ENCODE results near the gene ZC2HC1B.

Gene ZC2HC1B

DNA sequence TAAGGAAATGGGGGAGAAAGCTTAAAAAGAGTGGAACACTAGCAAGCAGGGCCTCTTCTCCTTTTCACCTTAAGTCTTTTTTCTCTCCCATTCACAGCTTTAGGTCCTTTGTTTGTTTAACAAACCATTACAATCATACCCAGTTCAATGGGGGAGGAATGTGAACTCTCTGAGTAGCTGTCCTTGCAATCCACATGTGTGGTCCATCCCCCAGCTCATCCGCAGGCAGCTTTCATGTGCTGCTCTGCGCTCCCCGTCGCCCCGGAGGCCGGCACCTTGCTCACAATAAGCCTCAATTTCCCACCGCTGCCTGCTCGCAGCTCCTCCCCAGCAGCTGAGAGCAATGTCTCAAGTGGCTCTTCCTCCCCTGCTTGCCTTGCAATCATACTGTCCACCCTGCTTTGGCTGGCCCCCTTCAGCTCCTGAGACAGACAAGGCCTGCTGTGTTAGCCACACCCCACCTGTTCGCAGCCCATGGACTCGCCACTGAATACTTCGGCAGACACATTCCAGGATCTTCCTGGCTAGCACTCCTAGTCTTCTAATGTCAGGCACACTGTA, 94.6 kb downstream of the ZC2HC1B start:
- no peak for FAIRE-seq
- no peak for DNase-seq (ENCODE audit: insufficient read length, low spot score)

DNA sequence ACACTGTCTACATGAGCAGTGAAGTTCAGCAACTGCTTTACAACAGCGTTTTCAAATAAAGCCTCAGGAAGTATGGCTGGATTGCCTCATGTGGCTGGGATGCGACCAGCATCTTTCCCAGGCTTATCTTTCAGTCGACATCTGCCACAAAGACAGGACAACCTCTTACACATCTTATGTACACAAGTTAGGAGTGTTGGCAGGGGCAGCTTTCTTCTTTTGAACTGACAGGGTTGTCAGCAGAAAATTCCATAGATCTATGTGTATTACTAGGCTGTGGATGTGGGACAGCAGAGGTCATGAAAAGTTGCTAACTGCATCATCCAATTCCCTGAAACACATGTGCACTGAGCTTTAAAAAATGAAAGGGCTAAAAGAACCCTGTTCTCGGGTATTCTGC, 95.7 kb downstream of the ZC2HC1B start:
- DNase-seq (ENCODE audit: insufficient read length, low spot score) (no peak), FAIRE-seq (no peak)

DNA sequence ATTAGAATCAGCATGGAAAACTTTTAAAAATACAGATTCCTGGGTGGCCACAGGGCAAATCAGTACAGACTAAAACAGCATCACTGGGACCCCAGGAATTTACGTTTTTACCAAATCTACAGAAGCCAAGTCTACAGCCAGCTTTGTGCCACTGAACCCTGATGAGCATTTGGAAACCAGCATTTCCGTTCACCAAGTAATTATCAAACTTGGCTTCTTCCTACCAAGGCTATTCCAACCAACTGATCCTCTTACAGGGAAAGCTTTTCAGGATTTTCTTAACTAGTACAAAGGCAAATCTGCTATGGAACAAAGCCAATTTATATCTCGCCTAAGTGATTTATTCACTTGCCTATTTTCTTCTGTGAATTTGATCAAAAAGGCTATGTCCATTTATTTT, 96.8 kb downstream of the ZC2HC1B start:
- no peak for FAIRE-seq

DNA sequence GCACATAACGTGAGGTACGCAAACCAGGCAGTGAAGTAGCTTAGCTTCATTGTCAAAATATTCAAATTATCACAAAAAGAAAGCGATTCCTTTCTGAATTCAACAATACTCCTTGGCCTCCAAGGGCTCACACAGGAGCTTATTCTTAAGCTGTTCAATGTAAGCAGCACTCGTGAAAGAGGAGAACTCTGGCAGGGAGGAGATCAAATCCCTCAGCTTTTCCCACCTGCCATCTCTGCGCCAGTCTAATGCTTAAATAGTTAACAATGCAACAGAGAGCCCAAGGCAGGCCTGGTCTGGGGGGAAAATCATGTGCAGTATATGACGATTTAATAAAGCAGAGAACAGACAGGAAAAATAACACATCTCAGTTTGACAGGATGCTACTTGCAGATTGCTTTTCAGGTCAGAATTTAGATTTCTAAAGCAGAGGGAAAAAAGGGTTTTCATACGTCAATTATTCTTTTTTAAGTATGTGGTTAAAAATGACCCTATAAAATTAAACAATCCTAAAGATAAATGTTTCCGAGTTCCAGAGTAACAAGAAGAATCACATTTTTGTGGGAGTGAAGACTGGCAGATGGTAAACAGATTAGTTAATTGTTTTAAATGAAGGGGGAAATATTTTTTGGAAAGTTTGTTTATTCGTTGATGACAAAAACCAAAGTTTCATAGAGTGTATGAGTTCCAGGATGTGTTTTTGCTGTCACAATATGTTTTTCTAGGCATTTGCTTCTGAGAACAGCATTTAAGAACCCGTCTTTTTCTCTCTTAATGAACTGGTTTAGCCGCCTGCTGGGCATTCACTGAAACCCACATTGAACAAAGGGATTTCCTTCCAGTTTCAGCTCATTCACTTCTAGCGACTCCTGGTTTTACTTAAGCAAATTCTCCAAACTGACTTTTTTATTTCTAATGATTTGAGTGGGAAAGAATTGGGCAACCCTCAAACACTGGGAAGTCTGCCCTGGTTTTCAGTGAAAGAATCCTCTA, 97.9 kb downstream of the ZC2HC1B start:
- no peak for DNase-seq (ENCODE audit: insufficient read length, low spot score)
- no peak for FAIRE-seq

More for the DNA sequence above, 96.8 kb downstream of the ZC2HC1B start:
- no peak for DNase-seq (ENCODE audit: insufficient read length, low spot score)

DNA sequence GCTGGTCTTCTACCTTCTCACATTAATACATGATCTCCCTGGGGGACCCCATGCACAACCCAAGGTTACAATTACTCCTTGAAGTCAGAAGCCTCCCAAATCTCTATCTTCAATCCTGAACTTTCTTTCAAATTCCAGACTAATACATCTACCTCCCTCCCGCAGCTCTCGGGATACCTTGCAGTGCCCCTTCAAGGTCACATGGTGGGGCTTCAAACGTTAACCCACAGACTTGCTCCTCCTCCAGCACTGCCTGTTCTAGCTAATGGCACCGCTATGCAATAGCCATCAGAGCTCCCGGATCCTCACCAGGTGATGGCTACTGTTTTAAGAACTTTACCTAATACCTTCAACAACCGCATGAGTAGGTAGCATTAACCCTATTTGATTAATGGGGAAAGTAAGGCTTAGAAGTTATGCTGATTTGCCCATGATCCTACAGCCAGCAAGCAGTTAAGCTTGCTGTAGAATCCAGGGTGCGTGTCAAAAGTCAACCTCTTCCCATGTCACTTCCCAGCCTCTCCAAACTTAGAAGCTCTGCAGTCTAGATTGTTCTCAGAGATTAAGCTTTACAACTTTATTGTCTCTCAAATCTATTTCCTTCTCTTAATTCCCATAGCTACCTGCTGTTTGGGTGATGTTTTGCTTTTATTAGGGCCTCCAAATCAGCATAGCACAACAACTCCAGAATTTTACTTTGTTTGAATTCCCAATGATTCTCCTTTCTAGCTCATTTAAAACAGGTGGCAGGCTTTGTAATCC, 99.1 kb downstream of the ZC2HC1B start:
- no peak for DNase-seq (ENCODE audit: insufficient read length, low spot score)
- FAIRE-seq, result no peak

DNA sequence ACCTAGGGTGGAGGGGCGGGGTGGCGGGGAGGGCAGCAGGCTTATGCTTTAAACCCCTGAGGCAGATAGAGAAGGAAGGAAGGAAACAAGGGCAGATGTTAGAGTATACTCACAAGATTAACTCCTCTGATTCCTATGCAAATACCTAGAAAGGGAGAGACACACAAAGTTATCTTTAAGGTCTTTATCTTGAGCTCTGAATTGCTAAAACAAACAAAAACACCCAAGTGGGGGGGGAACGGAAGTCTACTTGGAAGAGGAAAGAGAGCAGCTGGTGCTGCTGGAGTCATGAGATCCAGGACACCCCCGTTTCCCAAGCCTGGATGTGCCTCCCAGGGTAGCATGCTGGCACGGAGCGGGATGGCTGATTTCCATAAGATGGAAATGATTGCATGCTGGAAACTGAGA, 100.4 kb downstream of the ZC2HC1B start:
- no peak for FAIRE-seq
- DNase-seq (ENCODE audit: insufficient read length, low spot score), result no peak

DNA sequence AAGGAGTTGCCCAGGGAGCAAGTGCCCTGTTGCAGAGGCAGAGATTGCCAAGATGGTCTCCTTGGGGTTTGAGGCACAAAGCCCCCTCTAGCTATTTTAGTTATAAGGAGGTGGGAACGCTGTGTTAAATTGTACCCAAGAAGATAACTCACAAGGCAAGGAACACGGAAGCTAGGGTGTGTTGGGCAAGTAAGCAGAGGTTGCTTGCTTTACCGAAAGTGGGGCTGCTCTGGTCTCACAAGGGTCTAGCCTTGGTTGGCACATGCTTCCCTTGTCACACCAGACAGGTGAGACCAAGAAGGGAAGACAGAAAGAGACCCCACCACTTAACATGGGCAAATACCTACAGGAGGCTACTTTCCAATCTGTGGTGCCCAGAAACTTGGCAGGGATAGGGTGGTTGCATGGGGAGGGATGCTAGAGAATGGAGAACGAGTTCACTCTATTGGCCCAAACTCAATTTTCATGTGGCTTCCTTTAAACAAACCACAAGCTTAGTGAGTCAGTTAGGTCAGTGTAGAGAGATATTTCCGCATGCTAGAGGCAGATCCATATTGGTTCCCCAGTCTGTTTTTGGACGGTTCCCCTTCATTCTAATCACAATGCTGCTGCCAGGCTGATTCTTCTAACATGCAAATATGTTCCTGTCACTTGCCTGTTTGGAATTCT, 101.4 kb downstream of the ZC2HC1B start:
- FAIRE-seq (no peak), DNase-seq (ENCODE audit: insufficient read length, low spot score) (no peak)

DNA sequence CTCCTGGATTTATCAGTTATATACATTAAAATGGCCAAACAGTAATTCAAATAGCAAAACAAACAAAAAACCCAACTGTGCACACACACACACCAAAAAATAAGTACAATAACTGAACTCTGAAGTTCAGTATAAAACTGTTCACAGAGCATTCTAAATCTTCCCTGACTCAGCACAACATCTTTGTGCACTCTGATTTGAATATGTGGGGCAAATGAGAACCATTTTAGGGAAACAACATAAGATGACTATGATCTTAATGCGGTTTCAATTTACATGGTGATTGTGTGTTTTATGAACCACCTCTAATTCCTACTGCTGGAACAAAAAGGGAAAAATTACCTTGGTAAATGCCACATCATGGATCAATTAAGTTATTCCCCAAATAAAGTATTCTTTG, 102.0 kb downstream of the ZC2HC1B start:
- FAIRE-seq (no peak), DNase-seq (ENCODE audit: insufficient read length, low spot score) (no peak)

DNA sequence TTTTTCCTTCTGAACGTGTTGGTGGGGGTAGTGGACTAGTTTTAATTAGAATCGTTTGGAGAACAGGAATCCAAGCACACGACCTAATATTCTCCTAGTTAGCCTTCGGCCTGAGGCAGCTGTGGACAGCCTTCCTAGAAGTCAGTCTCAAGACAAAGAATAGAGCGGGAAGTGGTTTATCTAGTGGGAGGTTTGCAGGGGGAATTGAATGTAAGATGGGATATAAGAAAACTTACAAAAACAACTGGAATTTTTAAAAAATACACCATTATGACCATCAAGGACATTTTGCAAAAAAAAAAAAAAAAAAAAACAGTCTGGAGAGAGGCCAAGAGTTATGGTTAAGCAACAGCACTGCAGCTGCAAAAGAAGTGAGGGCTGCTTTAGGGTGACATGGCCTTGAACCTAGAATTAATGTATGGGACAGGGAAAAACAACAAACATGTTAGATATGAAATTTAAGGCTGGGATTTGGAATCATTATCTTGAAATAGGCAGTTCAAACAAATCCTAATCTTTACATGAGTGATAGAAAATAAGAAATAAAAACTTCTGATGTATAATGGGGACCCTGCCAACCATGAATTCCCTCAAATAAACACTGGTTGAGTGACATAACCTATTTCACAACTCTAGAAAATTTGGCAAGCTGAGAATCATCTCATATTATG, 103.6 kb downstream of the ZC2HC1B start:
- FAIRE-seq, result no peak

DNA sequence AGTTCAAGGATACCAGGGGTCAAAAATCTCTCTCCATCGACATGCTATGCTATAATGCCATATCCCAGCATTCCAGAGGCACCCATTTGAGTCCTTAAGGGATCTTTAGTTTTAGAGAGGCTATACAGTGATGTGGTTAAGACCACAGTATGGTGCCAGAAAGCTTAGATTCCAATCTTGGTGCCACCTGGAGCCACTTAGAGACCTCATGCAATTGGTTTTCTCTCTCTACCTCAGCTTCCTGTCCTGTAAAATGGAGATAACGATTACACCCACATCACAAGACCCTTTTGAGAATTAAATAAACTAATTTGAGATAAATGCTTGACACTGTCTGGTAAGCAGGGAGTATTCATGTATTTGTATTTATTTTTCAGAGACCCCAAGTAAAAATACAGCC, 104.8 kb downstream of the ZC2HC1B start:
- FAIRE-seq (no peak), DNase-seq (ENCODE audit: insufficient read length, low spot score) (no peak)

More for the DNA sequence above, 103.6 kb downstream of the ZC2HC1B start:
- DNase-seq (ENCODE audit: insufficient read length, low spot score), result no peak

DNA sequence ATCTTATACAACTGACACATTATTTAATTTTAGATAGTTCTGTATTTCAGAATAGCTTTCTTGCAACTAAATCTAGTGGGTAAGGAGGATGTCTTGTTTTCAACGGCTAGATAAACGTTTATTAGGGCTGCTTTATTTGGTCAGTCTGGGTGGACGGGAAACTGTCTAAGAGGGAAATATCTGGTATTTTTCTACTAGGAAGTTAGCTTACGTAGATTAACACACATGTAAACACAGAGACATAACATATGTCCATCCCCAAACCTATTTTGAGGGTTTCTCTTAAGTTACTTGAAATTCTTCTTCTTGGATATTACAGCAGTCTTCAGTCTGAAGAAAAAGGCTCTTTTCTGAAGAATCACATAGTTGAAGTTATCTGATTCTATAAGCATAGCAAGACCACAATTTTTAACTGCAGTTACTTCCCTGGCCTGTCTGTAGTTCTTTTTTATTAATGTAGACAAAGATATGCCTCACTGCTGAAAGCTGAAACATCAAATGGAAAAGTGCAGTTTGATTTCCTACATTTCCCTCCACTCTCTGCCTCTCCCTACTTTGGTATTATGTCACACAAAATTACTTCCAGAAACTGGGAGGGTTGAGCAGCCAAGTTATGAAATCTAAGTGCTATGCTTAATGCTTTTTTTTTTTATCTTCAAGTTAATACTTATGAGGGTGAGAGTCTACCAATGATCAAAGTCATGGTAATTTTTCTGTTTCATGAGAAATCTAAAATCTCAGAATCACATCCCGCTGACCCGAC, 106.4 kb downstream of the ZC2HC1B start:
- DNase-seq (ENCODE audit: insufficient read length, low spot score), result no peak
- FAIRE-seq, result no peak

DNA sequence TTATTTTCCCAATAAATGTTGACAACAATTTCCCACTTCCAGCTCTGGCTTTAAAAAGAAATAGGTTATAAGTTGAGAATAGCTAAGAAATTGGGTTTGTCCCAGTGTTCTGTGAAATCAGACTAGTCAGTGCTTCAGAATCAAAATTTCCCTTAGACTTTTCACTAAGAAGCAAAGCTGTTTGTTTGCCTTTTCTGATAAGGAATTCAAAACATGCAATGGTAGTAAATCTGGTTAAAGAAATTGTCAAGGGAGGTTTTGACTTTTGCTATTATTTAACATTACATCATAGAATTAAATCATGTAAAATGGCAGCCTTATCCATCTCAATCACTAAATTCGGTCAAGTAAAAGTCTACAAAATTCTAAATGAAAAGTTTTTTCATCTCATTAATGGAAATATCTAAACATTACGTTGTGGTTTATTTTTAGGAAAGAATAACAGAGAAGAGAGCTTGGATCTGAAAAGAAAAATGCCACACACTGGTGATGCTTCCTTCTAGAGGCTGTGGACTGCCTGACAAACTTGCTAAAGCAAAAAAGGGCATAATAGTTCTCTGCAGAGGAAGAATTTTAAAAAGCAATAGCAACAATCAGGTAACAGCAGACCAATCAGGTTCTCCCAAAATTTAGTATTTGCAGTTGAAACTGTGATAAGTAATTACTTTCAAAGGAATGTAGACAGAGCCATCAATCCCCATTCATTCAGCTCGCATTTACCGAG, 107.4 kb downstream of the ZC2HC1B start:
- FAIRE-seq (no peak), DNase-seq (ENCODE audit: insufficient read length, low spot score) (no peak)

DNA sequence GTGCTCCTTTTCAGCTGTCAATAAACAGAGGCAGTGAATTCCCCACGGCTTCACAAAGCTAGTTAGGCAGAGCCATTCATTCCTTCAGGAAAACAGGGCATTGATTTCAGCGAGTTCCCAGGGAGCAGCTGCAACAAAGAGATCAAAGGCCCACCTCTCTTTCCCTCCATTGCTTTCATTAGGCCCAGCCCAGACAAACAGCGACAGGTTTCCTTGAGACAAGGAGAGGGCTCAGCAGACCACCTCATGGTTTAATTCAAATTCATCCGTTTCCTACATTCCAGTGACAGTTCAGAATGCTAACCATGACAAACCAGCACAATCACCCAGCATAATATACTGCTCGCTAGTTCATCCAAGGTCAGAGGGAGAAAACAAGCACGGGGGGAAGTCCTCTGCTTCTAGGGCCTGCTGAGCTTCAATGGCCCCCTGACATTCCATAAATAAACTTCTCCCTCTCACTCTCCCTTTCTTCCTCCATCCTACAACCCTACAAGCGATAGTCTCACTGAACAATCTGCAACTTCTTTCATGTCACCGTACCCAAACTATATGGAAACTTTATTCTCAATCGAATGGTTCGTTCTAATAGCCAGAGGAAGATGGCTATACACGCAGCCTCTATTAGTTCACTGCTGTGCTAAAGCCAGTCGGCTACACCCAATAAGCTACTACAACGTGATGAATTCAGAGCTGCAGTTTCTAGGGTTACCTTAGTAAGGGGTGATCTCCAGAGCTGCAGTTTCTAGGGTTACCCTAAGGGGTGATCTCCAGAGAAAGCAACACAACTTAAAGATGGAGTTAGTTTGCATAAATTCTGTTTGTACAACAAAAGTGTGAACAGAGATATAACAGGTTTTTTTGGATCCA, 109.1 kb downstream of the ZC2HC1B start:
- FAIRE-seq (no peak), DNase-seq (ENCODE audit: insufficient read length, low spot score) (no peak)

DNA sequence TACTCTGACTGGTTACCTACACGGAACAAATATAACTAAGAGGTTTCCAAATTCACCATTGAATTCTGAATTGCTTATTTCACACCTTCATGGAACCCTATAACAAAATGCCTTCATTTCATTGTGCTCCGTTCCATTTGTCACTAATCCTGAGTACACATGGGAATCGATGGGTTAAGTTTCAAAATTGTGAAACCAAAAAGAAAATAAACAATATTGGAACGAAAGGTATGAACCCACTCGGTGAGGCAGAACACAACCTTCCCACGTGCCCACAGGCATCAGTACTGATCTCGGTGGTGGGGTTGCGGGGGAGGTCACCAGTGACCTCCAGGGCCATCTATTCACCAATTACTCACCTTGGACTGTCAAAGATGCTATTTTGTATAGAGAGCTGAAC, 109.8 kb downstream of the ZC2HC1B start:
- FAIRE-seq (no peak), DNase-seq (ENCODE audit: insufficient read length, low spot score) (no peak)

DNA sequence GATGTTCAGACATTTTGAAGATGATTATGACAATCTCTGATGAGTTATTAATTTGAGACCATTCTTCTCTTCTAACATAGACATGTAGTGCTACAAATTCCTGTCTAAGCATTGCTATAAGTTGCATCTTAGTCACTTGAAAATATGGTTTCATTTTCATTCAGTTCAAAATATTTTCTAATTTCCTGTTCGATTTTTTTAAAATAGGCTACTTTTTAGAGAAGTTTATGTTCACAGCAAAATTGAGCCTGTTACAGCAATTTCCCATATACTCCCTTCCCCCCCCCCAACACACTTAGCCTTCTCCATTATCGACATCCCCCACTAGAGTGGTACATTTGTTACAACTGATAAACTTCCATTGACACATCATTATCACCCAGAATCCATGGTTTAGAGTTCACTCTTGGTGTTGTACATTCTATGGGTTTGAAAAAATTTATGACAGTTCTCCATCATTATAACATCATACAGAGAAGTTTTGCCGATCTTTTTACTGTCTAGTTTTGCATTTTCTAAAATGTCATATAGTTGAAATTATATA, 112.6 kb downstream of the ZC2HC1B start:
- no peak for FAIRE-seq

DNA sequence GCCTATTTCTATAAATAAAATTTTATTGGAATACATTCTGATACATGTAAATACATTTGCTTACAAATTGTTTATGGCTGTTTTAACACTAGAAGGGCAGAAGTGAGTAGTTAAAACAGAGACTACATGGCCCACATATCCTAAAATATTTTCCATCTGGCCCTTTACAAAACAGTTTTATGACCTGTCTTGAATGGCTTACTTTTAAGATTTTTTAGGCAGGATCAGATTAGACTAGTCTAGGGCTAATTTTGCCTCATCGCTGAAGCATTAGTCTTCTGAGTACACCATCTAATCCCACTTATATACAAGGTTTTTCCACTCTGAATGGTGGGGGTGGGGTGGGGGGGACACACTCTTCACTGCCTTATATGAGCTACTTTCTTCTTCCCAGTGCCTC, 116.6 kb downstream of the ZC2HC1B start:
- DNase-seq (ENCODE audit: insufficient read length, low spot score) (no peak), FAIRE-seq (no peak)

More for the DNA sequence above, 112.6 kb downstream of the ZC2HC1B start:
- DNase-seq (ENCODE audit: insufficient read length, low spot score), result no peak

DNA sequence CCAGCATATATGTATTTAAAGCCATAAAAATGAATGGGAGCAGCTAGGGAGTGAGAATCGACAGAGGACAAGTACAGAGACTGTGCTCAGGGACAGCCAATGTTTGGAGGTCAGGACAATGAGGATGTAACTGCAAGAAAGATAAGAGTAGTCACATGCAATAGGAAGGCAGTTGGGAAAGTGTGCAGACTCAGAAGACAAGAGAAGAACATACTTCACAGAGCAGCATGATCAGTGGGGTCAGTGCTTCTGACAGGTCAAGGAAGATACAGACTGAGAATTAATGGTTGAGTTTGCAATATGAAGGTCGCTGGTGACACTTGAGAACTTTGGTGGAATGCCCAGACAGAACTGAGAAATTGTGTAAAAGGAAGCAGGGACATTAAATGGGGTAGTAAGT, 118.7 kb downstream of the ZC2HC1B start:
- DNase-seq (ENCODE audit: insufficient read length, low spot score), result no peak
- FAIRE-seq, result no peak

DNA sequence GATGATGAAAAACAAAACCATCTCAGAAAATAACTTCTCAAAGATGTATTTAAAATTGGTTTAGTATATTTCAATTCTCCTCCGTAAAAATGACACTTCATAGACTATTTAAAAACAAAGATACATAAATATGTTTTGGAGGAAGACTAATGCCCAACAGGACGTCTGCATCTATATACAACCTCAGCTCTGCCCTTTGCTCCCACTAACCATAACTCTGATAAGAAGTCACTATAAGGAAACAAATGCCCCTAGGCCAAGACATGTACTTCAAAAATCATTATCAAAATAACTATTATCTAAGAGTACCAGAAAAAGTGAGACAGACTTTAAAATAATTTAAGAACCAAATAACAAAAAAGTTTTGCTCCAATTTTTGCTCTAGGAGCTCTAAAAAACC, 120.4 kb downstream of the ZC2HC1B start:
- DNase-seq (ENCODE audit: insufficient read length, low spot score) (no peak), FAIRE-seq (no peak)
